Measurements from ENCODE around the gene SORCS2.

SORCS2 gene

GRCh38 chr4:7275490-7276154 is 83.3 kb downstream of the SORCS2 start:
- H2BK12ac ChIP-seq (ENCODE audit: low read length in 2 of 2), result no peak overlapping the region
- no peak overlapping the region for H2BK120ac ChIP-seq (ENCODE audit: low read depth, low read length)
- no peak overlapping the region for H3K4ac ChIP-seq (ENCODE audit: low read depth in 1 of 2, low read length in 2 of 2)
- peaks cover 2% of the 10 kb centered on the region for H3K4me1 ChIP-seq (ENCODE audit: control insufficient read depth, insufficient read depth, low read depth, low read length)
- H3K9ac ChIP-seq (ENCODE audit: low read length), result no peak overlapping the region
- H3K14ac ChIP-seq (ENCODE audit: low read length in 2 of 2), result no peak overlapping the region
- no peak overlapping the region for H3K4me2 ChIP-seq (ENCODE audit: low read length, poor library complexity, severe bottlenecking)
- H3K4me3 ChIP-seq (ENCODE audit: insufficient read depth in 1 of 2, low read depth in 1 of 2, low read length in 2 of 2), result no peak overlapping the region
- no peak overlapping the region for H2AFZ ChIP-seq (ENCODE audit: low read depth, low read length)
- H4K91ac ChIP-seq (ENCODE audit: low read length), result no peak overlapping the region
- no peak overlapping the region for H2BK5ac ChIP-seq (ENCODE audit: low read depth, low read length, poor library complexity, severe bottlenecking)
- peaks cover 3% of the 10 kb centered on the region for H3K79me1 ChIP-seq (replicated peaks; ENCODE audit: low read length, poor library complexity, severe bottlenecking)
- peaks cover 41 to 50% of the 10 kb centered on the region in 2 experiments for H3K27me3 ChIP-seq (ENCODE audit: control insufficient read depth in 1 of 2, insufficient read depth in 1 of 2, low read length in 2 of 2)
- no peak overlapping the region for H3K23ac ChIP-seq (ENCODE audit: low read length in 2 of 2)
- H3K27ac ChIP-seq (ENCODE audit: low read length, poor library complexity, severe bottlenecking), result no peak overlapping the region
- no peaks in the 10 kb centered on the region for H3K36me3 ChIP-seq (ENCODE audit: control insufficient read depth in 1 of 2, insufficient read depth in 2 of 2, low read depth in 1 of 2, low read length in 2 of 2)
- no peak overlapping the region for H2AK5ac ChIP-seq (ENCODE audit: low read length, severe bottlenecking)
- DNase-seq, result no peak
- no peak overlapping the region for H4K8ac ChIP-seq (ENCODE audit: low read length)
- H3K9me3 ChIP-seq (ENCODE audit: control insufficient read depth, low read length), result peaks cover 8% of the 10 kb centered on the region
- H3K18ac ChIP-seq (ENCODE audit: low read depth in 1 of 2, low read length in 2 of 2), result no peak overlapping the region
- 87% methylated on average over 13 of the region's 13 CpGs for WGBS
- no peak overlapping the region for H2BK15ac ChIP-seq (ENCODE audit: low read depth, poor library complexity, severe bottlenecking)

DNA sequence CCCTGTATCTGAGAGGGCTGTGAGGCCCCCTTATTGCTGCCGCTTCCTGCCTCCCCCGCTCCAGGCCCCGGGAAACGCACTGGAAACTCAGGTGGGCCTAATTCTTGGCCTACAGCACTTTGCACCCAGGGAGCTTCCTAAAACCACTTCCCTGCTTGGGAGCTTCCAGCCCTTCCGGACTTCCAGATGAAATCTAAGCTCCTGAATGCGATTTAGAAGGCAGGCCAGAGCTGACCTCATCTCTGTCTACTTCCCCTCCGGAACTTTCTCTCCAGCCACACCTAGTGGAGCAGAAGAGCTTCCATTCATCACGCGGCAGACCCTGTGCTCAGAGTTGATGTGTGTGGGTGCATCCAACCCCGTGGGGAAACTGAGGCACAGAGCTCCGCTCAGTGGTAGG is 84.2 kb downstream of the SORCS2 start:
- DNase-seq, result no peak
- no peaks in the 10 kb centered on the region for H3K36me3 ChIP-seq (ENCODE audit: control insufficient read depth in 1 of 2, insufficient read depth in 2 of 2, low read depth in 1 of 2, low read length in 2 of 2)
- no peak overlapping the region for H3K18ac ChIP-seq (ENCODE audit: low read depth in 1 of 2, low read length in 2 of 2)
- no peak overlapping the region for H3K23ac ChIP-seq (ENCODE audit: low read length in 2 of 2)
- peaks cover 3% of the 10 kb centered on the region for H3K79me1 ChIP-seq (replicated peaks; ENCODE audit: low read length, poor library complexity, severe bottlenecking)
- no peak overlapping the region for H3K27ac ChIP-seq (ENCODE audit: low read length, poor library complexity, severe bottlenecking)
- H2AFZ ChIP-seq (ENCODE audit: low read depth, low read length), result no peak overlapping the region
- no peak overlapping the region for H4K8ac ChIP-seq (ENCODE audit: low read length)
- H3K4me1 ChIP-seq (ENCODE audit: control insufficient read depth, insufficient read depth, low read depth, low read length), result peaks cover 4% of the 10 kb centered on the region
- peaks cover 34 to 48% of the 10 kb centered on the region in 2 experiments for H3K27me3 ChIP-seq (ENCODE audit: control insufficient read depth in 1 of 2, insufficient read depth in 1 of 2, low read length in 2 of 2)
- H3K14ac ChIP-seq (ENCODE audit: low read length in 2 of 2), result no peak overlapping the region
- no peak overlapping the region for H4K91ac ChIP-seq (ENCODE audit: low read length)
- no peak overlapping the region for H2AK5ac ChIP-seq (ENCODE audit: low read length, severe bottlenecking)
- H2BK5ac ChIP-seq (ENCODE audit: low read depth, low read length, poor library complexity, severe bottlenecking), result no peak overlapping the region
- no peak overlapping the region for H2BK15ac ChIP-seq (ENCODE audit: low read depth, poor library complexity, severe bottlenecking)
- no peak overlapping the region for H2BK12ac ChIP-seq (ENCODE audit: low read length in 2 of 2)
- H3K4me3 ChIP-seq (ENCODE audit: insufficient read depth in 1 of 2, low read depth in 1 of 2, low read length in 2 of 2), result no peak overlapping the region
- H3K4ac ChIP-seq (ENCODE audit: low read depth in 1 of 2, low read length in 2 of 2), result no peak overlapping the region
- peak overlapping the region; percentile 30 for H3K9ac ChIP-seq (ENCODE audit: low read length)
- no peak overlapping the region for H2BK120ac ChIP-seq (ENCODE audit: low read depth, low read length)
- H3K9me3 ChIP-seq (ENCODE audit: control insufficient read depth, low read length), result no peaks in the 10 kb centered on the region
- WGBS, result 83% methylated on average over 11 of the region's 11 CpGs
- no peak overlapping the region for H3K4me2 ChIP-seq (ENCODE audit: low read length, poor library complexity, severe bottlenecking)

DNA sequence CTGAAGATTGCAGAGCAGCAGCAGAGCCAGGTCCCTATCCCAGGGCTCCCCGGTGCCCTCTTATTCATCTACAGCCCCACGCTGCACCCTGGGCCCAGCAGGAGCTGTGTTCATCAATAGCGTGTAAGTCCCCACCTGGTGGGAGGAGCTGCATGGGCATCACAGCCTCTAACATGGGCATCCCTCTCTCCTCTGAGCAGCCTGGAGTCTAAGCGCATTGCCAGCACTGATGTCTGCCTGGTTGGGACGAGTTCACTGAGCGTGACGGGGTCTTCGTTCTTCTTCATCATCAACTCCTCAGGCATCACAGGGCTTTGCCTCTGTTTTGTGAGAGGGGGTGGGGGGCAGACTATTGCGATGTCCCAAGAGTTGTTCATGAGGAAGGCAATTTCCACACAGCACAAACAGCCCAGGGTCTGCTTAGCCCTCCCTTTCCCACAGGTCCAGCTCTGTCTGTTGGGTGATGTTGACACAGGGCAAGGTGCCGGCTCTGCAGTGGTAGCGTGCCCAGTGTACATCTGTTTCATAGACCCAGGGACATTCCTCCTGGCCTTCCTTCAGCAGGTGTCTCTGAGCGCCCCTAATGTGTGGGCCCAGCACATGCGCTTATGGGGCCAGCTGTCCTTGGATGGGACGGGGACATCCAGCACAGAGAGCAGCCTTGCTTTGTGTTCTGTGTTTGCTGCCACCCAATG is 85.9 kb downstream of the SORCS2 start:
- Histone ChIP-seq H3K79me1 (replicated peaks; ENCODE audit: low read length, poor library complexity, severe bottlenecking) (no peaks in the 10 kb centered on the region), H3K4me1 (ENCODE audit: control insufficient read depth, insufficient read depth, low read depth, low read length) (peaks cover 4% of the 10 kb centered on the region), H3K23ac (ENCODE audit: low read length in 2 of 2) (no peak overlapping the region), H3K36me3 (ENCODE audit: control insufficient read depth in 1 of 2, insufficient read depth in 2 of 2, low read depth in 1 of 2, low read length in 2 of 2) (no peaks in the 10 kb centered on the region), H3K4me2 (ENCODE audit: low read length, poor library complexity, severe bottlenecking) (no peak overlapping the region), H3K4ac (ENCODE audit: low read depth in 1 of 2, low read length in 2 of 2) (no peak overlapping the region), H3K14ac (ENCODE audit: low read length in 2 of 2) (no peak overlapping the region), H2BK12ac (ENCODE audit: low read length in 2 of 2) (no peak overlapping the region), H2BK15ac (ENCODE audit: low read depth, poor library complexity, severe bottlenecking) (no peak overlapping the region), H2AFZ (ENCODE audit: low read depth, low read length) (no peak overlapping the region), H3K4me3 (ENCODE audit: insufficient read depth in 1 of 2, low read depth in 1 of 2, low read length in 2 of 2) (no peak overlapping the region), H3K9me3 (ENCODE audit: control insufficient read depth, low read length) (no peaks in the 10 kb centered on the region), H3K9ac (ENCODE audit: low read length) (no peak overlapping the region), H2AK5ac (ENCODE audit: low read length, severe bottlenecking) (no peak overlapping the region), H3K27ac (ENCODE audit: low read length, poor library complexity, severe bottlenecking) (no peak overlapping the region), H4K8ac (ENCODE audit: low read length) (no peak overlapping the region), H3K27me3 (ENCODE audit: control insufficient read depth in 1 of 2, insufficient read depth in 1 of 2, low read length in 2 of 2) (peaks cover 26 to 40% of the 10 kb centered on the region in 2 experiments), H4K91ac (ENCODE audit: low read length) (no peak overlapping the region), H2BK120ac (ENCODE audit: low read depth, low read length) (no peak overlapping the region), H2BK5ac (ENCODE audit: low read depth, low read length, poor library complexity, severe bottlenecking) (no peak overlapping the region), H3K18ac (ENCODE audit: low read depth in 1 of 2, low read length in 2 of 2) (no peak overlapping the region)
- no peak for DNase-seq
- 90% methylated on average over 10 of the region's 14 CpGs for WGBS

DNA sequence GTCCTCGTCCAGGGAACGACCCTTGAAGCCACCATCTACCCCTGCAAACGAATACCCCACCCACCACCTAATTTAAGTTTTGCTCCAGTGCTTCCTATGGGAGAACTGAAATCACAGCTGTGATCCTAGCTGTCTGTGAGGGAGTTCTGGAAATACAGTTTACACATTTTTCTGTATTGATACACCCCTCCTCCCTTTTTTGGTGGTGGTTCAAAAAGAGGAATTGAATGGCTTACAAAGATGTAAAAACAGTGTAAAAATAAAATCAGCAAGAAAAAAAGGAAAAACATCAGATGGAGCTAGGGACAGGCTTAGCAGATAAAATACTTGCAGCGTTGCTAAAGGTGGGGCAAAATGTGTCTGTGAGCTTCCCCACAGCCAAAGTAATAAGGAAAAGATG is 86.6 kb downstream of the SORCS2 start:
- Histone ChIP-seq H2BK120ac (ENCODE audit: low read depth, low read length) (no peak overlapping the region), H3K27me3 (ENCODE audit: control insufficient read depth in 1 of 2, insufficient read depth in 1 of 2, low read length in 2 of 2) (peaks cover 25 to 41% of the 10 kb centered on the region in 2 experiments), H4K8ac (ENCODE audit: low read length) (no peak overlapping the region), H2BK15ac (ENCODE audit: low read depth, poor library complexity, severe bottlenecking) (no peak overlapping the region), H3K4me2 (ENCODE audit: low read length, poor library complexity, severe bottlenecking) (no peak overlapping the region), H3K4me1 (ENCODE audit: control insufficient read depth, insufficient read depth, low read depth, low read length) (peaks cover 4% of the 10 kb centered on the region), H4K91ac (ENCODE audit: low read length) (no peak overlapping the region), H3K9me3 (ENCODE audit: control insufficient read depth, low read length) (no peaks in the 10 kb centered on the region), H3K4ac (ENCODE audit: low read depth in 1 of 2, low read length in 2 of 2) (no peak overlapping the region), H3K79me1 (replicated peaks; ENCODE audit: low read length, poor library complexity, severe bottlenecking) (no peaks in the 10 kb centered on the region), H3K27ac (ENCODE audit: low read length, poor library complexity, severe bottlenecking) (no peak overlapping the region), H2BK5ac (ENCODE audit: low read depth, low read length, poor library complexity, severe bottlenecking) (no peak overlapping the region), H3K18ac (ENCODE audit: low read depth in 1 of 2, low read length in 2 of 2) (no peak overlapping the region), H3K36me3 (ENCODE audit: control insufficient read depth in 1 of 2, insufficient read depth in 2 of 2, low read depth in 1 of 2, low read length in 2 of 2) (no peaks in the 10 kb centered on the region), H2AK5ac (ENCODE audit: low read length, severe bottlenecking) (no peak overlapping the region), H2BK12ac (ENCODE audit: low read length in 2 of 2) (no peak overlapping the region), H3K9ac (ENCODE audit: low read length) (no peak overlapping the region), H3K4me3 (ENCODE audit: insufficient read depth in 1 of 2, low read depth in 1 of 2, low read length in 2 of 2) (no peak overlapping the region), H3K23ac (ENCODE audit: low read length in 2 of 2) (no peak overlapping the region), H2AFZ (ENCODE audit: low read depth, low read length) (no peak overlapping the region), H3K14ac (ENCODE audit: low read length in 2 of 2) (no peak overlapping the region)
- no peak for DNase-seq
- 70% methylated on average over 1 of the region's 4 CpGs for WGBS

All from mesenchymal stem cell (in vitro differentiated cells and primary cell).